KOPT-K1 (cell line): Measurements from ENCODE around the gene MARCHF3.
"Not testable (repeated sequence)": the region's sequence is repeated elsewhere in the genome, so short reads cannot be mapped to it uniquely, and the experiment has no call there.

ENCODE experiments used
- H3K27ac ChIP-seq: fragments of 200-600 bp; sonication (generic); 2 replicates; pipeline ENCODE4 v1.5.1; 2016; ENCODE audit warnings: antibody characterized with exemption, mild to moderate bottlenecking, low read depth, low read length; ENCODE audit not compliant: poor library complexity, severe bottlenecking
- H3K36me3 ChIP-seq: fragments of 200-600 bp; sonication (generic); 2 replicates; pipeline ENCODE4 v1.5.1; 2017; ENCODE audit warnings: antibody characterized with exemption, mild to moderate bottlenecking, low read length, moderate library complexity; ENCODE audit not compliant: insufficient read depth
- H3K9me3 ChIP-seq: fragments of 200-600 bp; sonication (generic); 2 replicates; pipeline ENCODE4 v1.5.1; 2017; ENCODE audit warnings: antibody characterized with exemption, low read length, mild to moderate bottlenecking; ENCODE audit not compliant: insufficient read depth, poor library complexity, severe bottlenecking

Gene MARCHF3

GRCh38 chr5:127009784-127010183, 20.6 kb downstream of the MARCHF3 start:
- H3K27ac ChIP-seq = no peak overlapping the region
- H3K36me3 ChIP-seq = no peaks in the 10 kb centered on the region
- no peaks in the 10 kb centered on the region for H3K9me3 ChIP-seq

- Histone ChIP-seq H3K9me3 (no peaks in the 10 kb centered on the region), H3K36me3 (no peaks in the 10 kb centered on the region), H3K27ac (no peak overlapping the region)
These were observed 21.9 kb downstream of the MARCHF3 start for GRCh38 chr5:127008300-127008975.

- Histone ChIP-seq H3K9me3 (no peaks in the 10 kb centered on the region), H3K27ac (no peak overlapping the region), H3K36me3 (no peaks in the 10 kb centered on the region)
These were observed 22.8 kb downstream of the MARCHF3 start for GRCh38 chr5:127007522-127007921.

- no peak overlapping the region for H3K27ac ChIP-seq
- H3K36me3 ChIP-seq = no peaks in the 10 kb centered on the region
- H3K9me3 ChIP-seq = no peaks in the 10 kb centered on the region
These were observed 23.6 kb downstream of the MARCHF3 start for GRCh38 chr5:127006744-127007143.

- not testable (repeated sequence) for H3K27ac ChIP-seq
These were observed 25.1 kb downstream of the MARCHF3 start for GRCh38 chr5:127005282-127005681.

GRCh38 chr5:127004721-127005120, 25.6 kb downstream of the MARCHF3 start:
- H3K27ac ChIP-seq = no peak overlapping the region
- no peaks in the 10 kb centered on the region for H3K36me3 ChIP-seq
- no peaks in the 10 kb centered on the region for H3K9me3 ChIP-seq

More at GRCh38 chr5:127005282-127005681, 25.1 kb downstream of the MARCHF3 start:
- H3K9me3 ChIP-seq, H3K36me3 ChIP-seq: not testable (repeated sequence)

- no peaks in the 10 kb centered on the region for H3K9me3 ChIP-seq
- H3K27ac ChIP-seq = no peak overlapping the region
- H3K36me3 ChIP-seq = no peaks in the 10 kb centered on the region
These were observed 26.4 kb downstream of the MARCHF3 start for GRCh38 chr5:127003798-127004495.

GRCh38 chr5:127002390-127002789, 28.0 kb downstream of the MARCHF3 start:
- Histone ChIP-seq H3K36me3 (no peaks in the 10 kb centered on the region), H3K9me3 (no peaks in the 10 kb centered on the region), H3K27ac (no peak overlapping the region)

- Histone ChIP-seq H3K9me3 (no peaks in the 10 kb centered on the region), H3K36me3 (no peaks in the 10 kb centered on the region), H3K27ac (no peak overlapping the region)
These were observed 28.6 kb downstream of the MARCHF3 start for GRCh38 chr5:127001621-127002296.

- Histone ChIP-seq H3K36me3 (no peaks in the 10 kb centered on the region), H3K27ac (no peak overlapping the region), H3K9me3 (no peaks in the 10 kb centered on the region)
These were observed 31.3 kb downstream of the MARCHF3 start for GRCh38 chr5:126998895-126999570.

GRCh38 chr5:126998201-126998631, 32.1 kb downstream of the MARCHF3 start:
- Histone ChIP-seq H3K27ac (no peak overlapping the region), H3K9me3 (no peaks in the 10 kb centered on the region), H3K36me3 (no peaks in the 10 kb centered on the region)

- Histone ChIP-seq H3K36me3 (no peaks in the 10 kb centered on the region), H3K9me3 (no peaks in the 10 kb centered on the region), H3K27ac (no peak overlapping the region)
These were observed 34.7 kb downstream of the MARCHF3 start for GRCh38 chr5:126995689-126996088.

GRCh38 chr5:126995039-126995438, 35.3 kb downstream of the MARCHF3 start:
- Histone ChIP-seq H3K27ac (no peak overlapping the region), H3K9me3 (no peaks in the 10 kb centered on the region), H3K36me3 (no peaks in the 10 kb centered on the region)

GRCh38 chr5:126994485-126994884, 35.9 kb downstream of the MARCHF3 start:
- Histone ChIP-seq H3K27ac (no peak overlapping the region), H3K36me3 (no peaks in the 10 kb centered on the region)

GRCh38 chr5:126988021-126988569, 42.3 kb downstream of the MARCHF3 start:
- Histone ChIP-seq H3K9me3 (no peaks in the 10 kb centered on the region), H3K27ac (no peak overlapping the region), H3K36me3 (no peaks in the 10 kb centered on the region)

More at GRCh38 chr5:126994485-126994884, 35.9 kb downstream of the MARCHF3 start:
- H3K9me3 ChIP-seq = no peaks in the 10 kb centered on the region
